ENCODE measurements around the gene SALL4. TPM values are rescaled to one million over a fixed set of nuclear protein-coding genes. Genes with fewer than 3 reads are reported as not detected.

Gene SALL4
- total RNA-seq = under 1 TPM in 3 of 4 donors, not detected in 1; 0.13 to 0.34 (median 0.21) TPM

DNA sequence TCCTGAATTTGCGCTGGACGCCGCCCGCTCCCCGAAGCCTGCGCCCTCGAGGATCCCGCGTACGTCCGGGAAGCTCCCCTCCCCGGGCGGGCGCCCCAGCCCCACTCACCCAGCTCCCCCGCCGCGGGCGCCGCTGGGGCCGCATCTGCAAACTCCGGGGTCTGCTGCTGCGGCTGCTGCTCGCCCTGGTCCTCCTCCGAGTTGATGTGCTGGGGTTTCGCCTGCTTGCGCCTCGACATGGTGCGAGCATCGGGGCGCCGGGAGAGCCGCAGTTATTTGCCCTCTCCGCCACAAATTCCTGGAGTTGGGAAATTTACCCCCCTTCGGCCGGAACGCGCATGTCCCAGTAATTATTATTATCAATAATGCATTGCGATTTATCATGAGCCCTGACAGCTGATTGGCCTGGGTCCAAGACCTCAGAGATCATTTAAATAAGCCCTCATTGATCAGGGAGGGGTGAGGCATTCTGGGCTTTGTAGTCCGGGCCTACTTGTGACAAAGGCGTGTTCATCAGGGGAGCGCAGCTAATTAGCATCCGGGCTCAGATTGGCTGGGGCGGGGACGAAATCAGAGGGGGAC, at the start of gene SALL4:
Gene SALL4, minus strand, starts transcription at position 352 of the 582 bp plus-strand sequence. Its CDS starts 113 bp downstream, at position 239.
- no peak for TF ChIP-seq POLR2A (IDR thresholded peaks at IDR 0.05)
- TF ChIP-seq, protein P1, sequence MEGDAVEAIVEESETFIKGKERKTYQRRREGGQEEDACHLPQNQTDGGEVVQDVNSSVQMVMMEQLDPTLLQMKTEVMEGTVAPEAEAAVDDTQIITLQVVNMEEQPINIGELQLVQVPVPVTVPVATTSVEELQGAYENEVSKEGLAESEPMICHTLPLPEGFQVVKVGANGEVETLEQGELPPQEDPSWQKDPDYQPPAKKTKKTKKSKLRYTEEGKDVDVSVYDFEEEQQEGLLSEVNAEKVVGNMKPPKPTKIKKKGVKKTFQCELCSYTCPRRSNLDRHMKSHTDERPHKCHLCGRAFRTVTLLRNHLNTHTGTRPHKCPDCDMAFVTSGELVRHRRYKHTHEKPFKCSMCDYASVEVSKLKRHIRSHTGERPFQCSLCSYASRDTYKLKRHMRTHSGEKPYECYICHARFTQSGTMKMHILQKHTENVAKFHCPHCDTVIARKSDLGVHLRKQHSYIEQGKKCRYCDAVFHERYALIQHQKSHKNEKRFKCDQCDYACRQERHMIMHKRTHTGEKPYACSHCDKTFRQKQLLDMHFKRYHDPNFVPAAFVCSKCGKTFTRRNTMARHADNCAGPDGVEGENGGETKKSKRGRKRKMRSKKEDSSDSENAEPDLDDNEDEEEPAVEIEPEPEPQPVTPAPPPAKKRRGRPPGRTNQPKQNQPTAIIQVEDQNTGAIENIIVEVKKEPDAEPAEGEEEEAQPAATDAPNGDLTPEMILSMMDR (IDR thresholded peaks at IDR 0.05) = no peak
- intact Hi-C loops (cut with DNase I; ENCODE audit: low total_unique reads) = no loop called here
- no peak for DNase-seq (ENCODE audit: low spot score in 2 of 2)
- H3K4me3 ChIP-seq (ENCODE audit: low read depth, poor library complexity, severe bottlenecking) = no peak within 1 kb of the TSS
- 20 to 21% methylated on average over 36 to 39 of the region's 44 CpGs for WGBS, 2 donors

DNA sequence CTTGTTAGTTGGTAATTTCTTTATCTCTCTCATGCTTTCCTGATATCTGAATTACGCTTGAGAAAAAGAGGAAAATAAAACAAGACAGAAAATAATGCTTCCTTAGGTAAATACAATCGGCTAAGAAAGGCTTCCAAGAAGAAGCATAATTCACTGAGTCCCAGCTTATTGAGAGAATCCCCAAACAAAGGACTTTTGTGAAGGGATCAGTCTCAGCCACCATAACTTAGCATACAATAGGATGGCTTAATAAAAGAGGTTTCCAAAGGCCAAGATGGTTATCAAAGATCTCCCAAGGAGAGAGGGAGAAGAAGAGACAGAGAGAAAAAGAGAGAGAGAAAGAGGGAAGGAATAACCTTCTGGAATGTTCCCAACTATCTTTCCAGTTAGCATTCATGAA, 46.0 kb upstream of the SALL4 start:
- intact Hi-C loops (cut with DNase I; ENCODE audit: low total_unique reads) = no loop called here
- TF ChIP-seq, protein P1 (IDR thresholded peaks at IDR 0.05) = no peak
- no peak for TF ChIP-seq POLR2A (IDR thresholded peaks at IDR 0.05)
- 80 to 83% methylated on average over 2 of the region's 2 CpGs for WGBS, 2 donors
- no peak overlapping the region for H3K4me3 ChIP-seq (ENCODE audit: low read depth, poor library complexity, severe bottlenecking)
- no peak for DNase-seq (ENCODE audit: low spot score in 2 of 2)

DNA sequence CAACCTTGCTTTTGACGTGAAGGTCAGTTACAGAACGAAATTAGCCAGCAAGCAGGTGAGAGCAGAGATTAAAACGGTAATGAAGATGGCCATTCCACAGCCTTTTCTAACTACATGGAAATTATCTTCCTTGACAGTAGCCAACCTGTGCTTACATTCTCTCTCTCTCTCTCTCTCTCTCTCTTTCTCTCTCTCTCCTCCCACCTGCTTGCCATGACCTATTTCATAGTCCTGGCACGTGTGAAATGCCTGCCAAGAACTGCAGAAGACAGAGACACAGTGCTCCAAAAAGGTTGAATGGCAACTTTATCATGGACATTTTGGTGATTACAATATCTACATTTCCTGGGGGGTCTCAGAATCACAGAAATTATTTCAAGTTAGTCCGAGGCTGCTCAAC, 38.5 kb upstream of the SALL4 start:
- 63 to 68% methylated on average over 5 of the region's 5 CpGs for WGBS, 2 donors

DNA sequence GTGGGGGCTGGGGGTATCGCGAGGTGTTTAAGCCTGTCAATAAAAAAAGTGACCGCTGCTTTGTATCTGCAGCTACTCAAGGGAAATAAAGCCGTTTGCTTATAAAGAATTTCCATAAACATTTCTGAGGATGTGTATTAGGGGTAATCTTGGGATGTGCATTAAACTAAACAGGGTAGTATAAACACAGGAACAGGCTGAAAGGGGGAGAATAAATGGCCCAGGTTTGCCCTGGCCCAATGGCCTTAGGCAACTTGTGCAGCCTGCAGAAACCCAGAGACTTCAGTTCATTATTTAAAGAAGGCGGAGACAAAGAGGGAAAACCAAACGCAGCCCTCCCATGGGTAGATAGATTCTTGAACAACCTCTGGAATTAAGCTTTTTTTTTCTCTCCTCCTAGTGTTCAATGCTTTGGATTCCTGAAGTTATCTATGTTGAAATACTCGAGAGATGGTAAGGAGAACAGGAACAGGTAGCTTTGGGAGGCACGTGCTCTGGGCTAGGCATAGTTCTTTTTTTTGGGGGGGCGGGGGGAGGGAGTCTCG, 35.6 kb upstream of the SALL4 start:
- DNase-seq (ENCODE audit: low spot score in 2 of 2) = no peak
- 64 to 68% methylated on average over 10 of the region's 10 CpGs for WGBS, 2 donors
- H3K4me3 ChIP-seq (ENCODE audit: low read depth, poor library complexity, severe bottlenecking) = no peak overlapping the region
- TF ChIP-seq POLR2A (IDR thresholded peaks at IDR 0.05) = no peak
- TF ChIP-seq, protein P1 (IDR thresholded peaks at IDR 0.05) = no peak
- intact Hi-C loops (cut with DNase I; ENCODE audit: low total_unique reads) = no loop called here

More for the DNA sequence above, 38.5 kb upstream of the SALL4 start:
- DNase-seq (ENCODE audit: low spot score in 2 of 2) = no peak
- H3K4me3 ChIP-seq (ENCODE audit: low read depth, poor library complexity, severe bottlenecking) = no peak overlapping the region
- TF ChIP-seq, protein P1 (IDR thresholded peaks at IDR 0.05) = no peak
- no peak for TF ChIP-seq POLR2A (IDR thresholded peaks at IDR 0.05)
- intact Hi-C loops (cut with DNase I; ENCODE audit: low total_unique reads) = no loop called here

DNA sequence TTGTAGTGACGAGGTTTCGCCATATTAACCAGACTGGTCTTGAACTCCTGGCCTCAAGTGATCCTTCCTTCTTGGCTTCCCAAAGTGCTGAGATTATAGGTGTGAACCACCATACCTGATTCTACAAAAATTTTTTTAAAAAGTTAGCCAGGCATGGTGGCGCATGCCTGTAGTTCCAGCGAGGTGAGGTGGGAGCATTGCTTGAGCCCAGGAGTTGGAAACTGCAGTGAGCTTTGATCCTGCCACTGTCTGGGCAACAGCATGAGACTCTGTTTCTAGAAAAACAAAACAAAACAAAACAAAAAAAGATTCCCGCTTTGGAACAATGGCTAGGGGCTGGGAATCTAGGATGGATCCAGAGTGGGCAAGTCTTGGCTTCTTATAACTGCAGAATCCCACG, 35.1 kb upstream of the SALL4 start:
- WGBS, 2 donors = 76 to 82% methylated on average over 6 of the region's 6 CpGs
- DNase-seq (ENCODE audit: low spot score in 2 of 2) = no peak
- H3K4me3 ChIP-seq (ENCODE audit: low read depth, poor library complexity, severe bottlenecking) = no peak overlapping the region
- intact Hi-C loops (cut with DNase I; ENCODE audit: low total_unique reads) = no loop called here
- no peak for TF ChIP-seq POLR2A (IDR thresholded peaks at IDR 0.05)
- TF ChIP-seq, protein P1 (IDR thresholded peaks at IDR 0.05) = no peak

DNA sequence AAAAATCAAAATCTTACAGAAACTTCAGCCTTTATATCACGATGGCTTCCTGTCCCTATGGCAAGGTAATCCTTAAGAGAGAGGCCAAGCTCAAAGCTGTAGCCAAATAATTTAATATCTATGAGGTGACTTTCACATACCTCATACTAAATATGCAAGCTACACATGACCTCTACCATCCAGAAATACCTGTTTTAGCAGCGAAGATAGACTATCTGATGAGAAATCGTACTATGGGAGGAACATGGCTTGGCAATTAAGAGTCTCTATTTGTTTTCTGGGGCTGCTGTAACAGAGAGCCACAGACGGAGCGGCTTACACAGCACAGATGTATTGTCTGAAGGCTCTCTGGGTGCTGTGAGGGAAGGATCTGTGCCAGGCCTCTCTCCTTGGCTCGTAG, 31.0 kb upstream of the SALL4 start:
- no peak for DNase-seq (ENCODE audit: low spot score in 2 of 2)
- no peak overlapping the region for H3K4me3 ChIP-seq (ENCODE audit: low read depth, poor library complexity, severe bottlenecking)
- 58 to 75% methylated on average over 6 of the region's 6 CpGs for WGBS, 2 donors
- intact Hi-C loops (cut with DNase I; ENCODE audit: low total_unique reads) = no loop called here
- TF ChIP-seq, protein P1 (IDR thresholded peaks at IDR 0.05) = no peak
- TF ChIP-seq POLR2A (IDR thresholded peaks at IDR 0.05) = no peak
